Trophoblast cell (in vitro differentiated cells and primary cell): ENCODE measurements around the gene MCOLN3.

Experiments used
- DNase-seq, 2 donors: peaks; one replicate each; pipeline ENCODE4 v3.0.0-alpha.2; 2016
- H2AFZ ChIP-seq: 2 replicates; pipeline ENCODE4 v1.6.1; 2013; ENCODE audit warnings: low read length, moderate library complexity, mild to moderate bottlenecking; ENCODE audit not compliant: insufficient read depth, poor library complexity
- H2AK5ac ChIP-seq: 2 replicates; pipeline ENCODE4 v1.6.1; 2013; ENCODE audit warnings: mild to moderate bottlenecking, low read length
- H2BK120ac ChIP-seq: 2 replicates; pipeline ENCODE4 v1.6.1; 2013; ENCODE audit warnings: low read length, mild to moderate bottlenecking, moderate library complexity; ENCODE audit not compliant: insufficient read depth, poor library complexity
- H2BK12ac ChIP-seq: 2 replicates; pipeline ENCODE4 v1.6.1; 2013; ENCODE audit warnings: mild to moderate bottlenecking, low read length, moderate library complexity
- H2BK5ac ChIP-seq: 2 replicates; pipeline ENCODE4 v1.6.1; 2013; ENCODE audit warnings: low read length, low read depth, moderate library complexity, mild to moderate bottlenecking; ENCODE audit not compliant: poor library complexity
- H3K14ac ChIP-seq: 2 replicates; pipeline ENCODE4 v1.6.1; 2013; ENCODE audit warnings: mild to moderate bottlenecking, low read length
- H3K18ac ChIP-seq: 2 replicates; pipeline ENCODE4 v1.6.1; 2013; ENCODE audit warnings: mild to moderate bottlenecking, low read length
- H3K23ac ChIP-seq: 2 replicates; pipeline ENCODE4 v1.6.1; 2013; ENCODE audit warnings: low read length
- H3K27ac ChIP-seq: 2 replicates; pipeline ENCODE4 v1.5.1; 2013; ENCODE audit warnings: low read depth, mild to moderate bottlenecking, inconsistent platforms, low read length, moderate library complexity
- H3K27me3 ChIP-seq: 2 replicates; pipeline ENCODE4 v1.6.1; 2013; ENCODE audit warnings: inconsistent platforms, mild to moderate bottlenecking, low read length, moderate library complexity; ENCODE audit not compliant: insufficient read depth
- H3K36me3 ChIP-seq, 2 experiments: 1 replicate in 1 of 2; 2 replicates in 1 of 2; pipeline ENCODE4 v1.6.1; 2013; ENCODE audit warnings: low read length in 2 of 2, mild to moderate bottlenecking in 2 of 2, moderate library complexity in 1 of 2; ENCODE audit not compliant: insufficient read depth in 2 of 2, control insufficient read depth in 1 of 2
- H3K4ac ChIP-seq: 2 replicates; pipeline ENCODE4 v1.6.1; 2013; ENCODE audit warnings: low read depth, mild to moderate bottlenecking, low read length, moderate library complexity
- H3K4me1 ChIP-seq, 2 experiments: 1 replicate in 1 of 2; 2 replicates in 1 of 2; pipeline ENCODE4 v1.6.1; 2013; ENCODE audit warnings: low read length in 2 of 2, mild to moderate bottlenecking in 2 of 2, moderate library complexity in 1 of 2; ENCODE audit not compliant: insufficient read depth in 2 of 2, control insufficient read depth in 1 of 2
- H3K4me2 ChIP-seq: 2 replicates; pipeline ENCODE4 v1.6.1; 2013; ENCODE audit warnings: inconsistent platforms, mild to moderate bottlenecking, low read length, moderate library complexity
- H3K4me3 ChIP-seq: 2 replicates; pipeline ENCODE4 v1.5.1; 2013; ENCODE audit warnings: mild to moderate bottlenecking, low read depth, low read length, inconsistent platforms
- H3K79me1 ChIP-seq: one replicate; pipeline ENCODE4 v1.6.1; 2013; ENCODE audit warnings: low read length
- H3K79me2 ChIP-seq: 2 replicates; pipeline ENCODE4 v1.6.1; 2013; ENCODE audit warnings: low read length, mild to moderate bottlenecking; ENCODE audit not compliant: control insufficient read depth, insufficient read depth, poor library complexity
- H3K9ac ChIP-seq: 2 replicates; pipeline ENCODE4 v1.6.1; 2013; ENCODE audit warnings: mild to moderate bottlenecking, low read length
- H3K9me3 ChIP-seq: 2 replicates; pipeline ENCODE4 v1.6.1; 2013; ENCODE audit warnings: low read depth, mild to moderate bottlenecking, control low read depth, inconsistent platforms, low read length; ENCODE audit not compliant: insufficient read depth
- H4K12ac ChIP-seq: 2 replicates; pipeline ENCODE4 v1.6.1; 2013; ENCODE audit warnings: low read depth, mild to moderate bottlenecking, low read length, moderate library complexity
- H4K8ac ChIP-seq: 2 replicates; pipeline ENCODE4 v1.6.1; 2013; ENCODE audit warnings: low read depth, mild to moderate bottlenecking, low read length, moderate library complexity
- H4K91ac ChIP-seq: one replicate; pipeline ENCODE4 v1.6.1; 2013; ENCODE audit warnings: low read depth, mild to moderate bottlenecking, low read length, moderate library complexity
- WGBS: extraction: QIAGEN DNeasy Blood & Tissue Kit; methylation state at CpG from one replicate; pipeline ENCODE4 v1.1.7; 2013; ENCODE audit warnings: missing lambda C conversion rate; ENCODE audit not compliant: insufficient read length, insufficient coverage; ENCODE audit errors: extremely low coverage; 5-methylcytosine and 5-hydroxymethylcytosine counted together

The MCOLN3 gene

DNA sequence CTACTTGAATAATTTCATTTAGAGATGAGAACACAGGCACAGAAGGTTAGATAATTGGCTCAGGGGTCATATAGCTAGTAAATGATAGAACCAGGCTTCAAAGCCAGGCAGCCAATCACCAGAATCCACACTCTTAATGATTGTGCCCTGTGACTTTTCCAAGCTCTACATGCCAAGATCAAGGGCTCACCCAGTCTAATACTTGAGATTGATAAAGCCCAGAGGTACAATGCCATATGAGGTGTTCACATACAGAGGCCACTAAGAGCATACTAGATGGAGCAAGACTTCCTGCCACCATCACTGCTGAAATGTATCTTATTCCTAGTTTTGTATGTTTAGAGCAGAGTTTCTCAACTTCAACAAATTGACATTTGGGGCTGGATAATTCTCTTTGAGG, 40.9 kb upstream of the MCOLN3 start:
- H2BK12ac ChIP-seq: no peak overlapping the region
- H3K27me3 ChIP-seq: no peaks in the 10 kb centered on the region
- no peak overlapping the region for H3K4me3 ChIP-seq
- no peaks in the 10 kb centered on the region for H3K79me1 ChIP-seq
- H3K4ac ChIP-seq: no peak overlapping the region
- H4K12ac ChIP-seq: no peak overlapping the region
- H2BK5ac ChIP-seq: no peak overlapping the region
- no peak overlapping the region for H4K91ac ChIP-seq
- no peak overlapping the region for H4K8ac ChIP-seq
- H3K9ac ChIP-seq: no peak overlapping the region
- H3K4me1 ChIP-seq: no peaks in the 10 kb centered on the region
- H3K23ac ChIP-seq: no peak overlapping the region
- H3K14ac ChIP-seq: no peak overlapping the region
- no peak overlapping the region for H2AK5ac ChIP-seq
- H2BK120ac ChIP-seq: no peak overlapping the region
- no peak for DNase-seq
- no peaks in the 10 kb centered on the region for H3K9me3 ChIP-seq
- no peak overlapping the region for H2AFZ ChIP-seq
- no peaks in the 10 kb centered on the region for H3K79me2 ChIP-seq
- no peak overlapping the region for H3K4me2 ChIP-seq
- H3K18ac ChIP-seq: no peak overlapping the region
- no peak overlapping the region for H3K27ac ChIP-seq
- H3K36me3 ChIP-seq: no peaks in the 10 kb centered on the region

DNA sequence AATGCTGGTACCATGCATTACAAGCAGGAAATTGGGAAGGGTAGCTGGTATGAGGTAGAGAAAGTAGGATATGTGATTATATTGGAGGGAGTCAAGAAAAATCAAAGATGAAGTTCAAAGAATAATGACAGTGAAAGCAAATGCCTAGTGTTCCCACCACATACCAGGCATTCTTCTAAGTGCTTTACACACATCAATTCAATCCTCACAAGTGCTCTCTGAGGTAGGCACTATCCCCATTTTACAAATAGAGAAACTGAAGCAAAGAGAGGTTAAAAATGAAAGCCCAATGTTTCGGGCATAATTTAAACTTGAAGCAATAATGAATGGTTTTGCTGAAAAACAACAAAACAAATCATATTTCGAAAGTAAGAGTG, 40.1 kb upstream of the MCOLN3 start:
- Histone ChIP-seq H3K9me3 (no peaks in the 10 kb centered on the region), H3K79me2 (no peaks in the 10 kb centered on the region), H3K27me3 (no peaks in the 10 kb centered on the region), H4K12ac (no peak overlapping the region), H2BK12ac (no peak overlapping the region), H4K91ac (no peak overlapping the region), H3K23ac (no peak overlapping the region), H2BK120ac (no peak overlapping the region), H3K18ac (no peak overlapping the region), H3K4me2 (no peak overlapping the region), H3K9ac (no peak overlapping the region), H3K4me1 (no peaks in the 10 kb centered on the region), H2AFZ (no peak overlapping the region), H2BK5ac (no peak overlapping the region), H2AK5ac (no peak overlapping the region), H3K27ac (no peak overlapping the region), H3K4ac (no peak overlapping the region), H3K79me1 (no peaks in the 10 kb centered on the region), H3K36me3 (no peaks in the 10 kb centered on the region), H3K4me3 (no peak overlapping the region), H4K8ac (no peak overlapping the region), H3K14ac (no peak overlapping the region)
- no peak for DNase-seq
- no CpG with 5 or more reads among the region's 2 CpGs for WGBS

DNA sequence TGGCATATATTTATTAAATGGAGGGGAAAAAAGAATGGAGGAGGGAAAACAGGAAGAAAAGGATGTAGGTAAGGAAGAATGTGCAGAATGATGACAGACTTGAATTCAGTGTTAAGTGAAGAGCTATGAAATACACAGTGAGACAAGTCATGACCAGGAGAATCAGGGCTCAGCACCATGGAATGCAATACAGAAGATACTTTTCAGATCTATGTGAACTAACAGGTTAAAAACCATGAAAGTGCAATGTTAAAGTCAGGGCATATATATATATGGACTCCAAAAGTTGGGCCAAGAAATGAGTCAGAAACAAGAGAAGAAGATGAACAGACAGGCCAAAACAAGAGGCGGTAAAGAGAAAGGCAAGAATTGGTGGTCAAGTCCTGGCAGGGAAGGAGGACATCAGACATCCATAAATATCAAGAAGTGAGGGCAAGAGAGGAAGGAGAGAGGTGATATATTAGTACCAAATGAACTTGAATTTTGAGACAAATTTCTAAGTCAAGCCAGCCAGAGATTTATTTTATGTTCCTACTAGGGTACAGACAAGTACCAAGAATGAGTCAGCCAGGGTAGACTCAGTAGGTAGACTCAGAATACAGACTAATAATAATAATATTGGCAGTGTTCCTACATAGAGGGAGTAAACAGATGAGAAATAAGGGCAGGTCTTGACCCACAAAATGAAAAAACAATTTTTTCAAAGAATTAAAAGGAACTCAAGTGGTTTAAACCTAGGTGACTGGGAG, 39.5 kb upstream of the MCOLN3 start:
- H3K4ac ChIP-seq: no peak overlapping the region
- no peaks in the 10 kb centered on the region for H3K4me1 ChIP-seq
- H4K12ac ChIP-seq: no peak overlapping the region
- H3K27ac ChIP-seq: no peak overlapping the region
- H3K9me3 ChIP-seq: no peaks in the 10 kb centered on the region
- H3K4me2 ChIP-seq: no peak overlapping the region
- no peak overlapping the region for H3K4me3 ChIP-seq
- no peak overlapping the region for H2AK5ac ChIP-seq
- H3K27me3 ChIP-seq: no peaks in the 10 kb centered on the region
- no peak overlapping the region for H3K23ac ChIP-seq
- H3K79me1 ChIP-seq: no peaks in the 10 kb centered on the region
- no peak overlapping the region for H4K91ac ChIP-seq
- WGBS: no CpG with 5 or more reads among the region's 1 CpG
- no peaks in the 10 kb centered on the region for H3K36me3 ChIP-seq
- no peak overlapping the region for H3K9ac ChIP-seq
- no peaks in the 10 kb centered on the region for H3K79me2 ChIP-seq
- H3K18ac ChIP-seq: no peak overlapping the region
- H3K14ac ChIP-seq: no peak overlapping the region
- no peak overlapping the region for H2BK5ac ChIP-seq
- H2AFZ ChIP-seq: no peak overlapping the region
- peak in 1 of 2 donors; percentile 26 for DNase-seq
- H2BK120ac ChIP-seq: no peak overlapping the region
- H2BK12ac ChIP-seq: no peak overlapping the region
- H4K8ac ChIP-seq: no peak overlapping the region

DNA sequence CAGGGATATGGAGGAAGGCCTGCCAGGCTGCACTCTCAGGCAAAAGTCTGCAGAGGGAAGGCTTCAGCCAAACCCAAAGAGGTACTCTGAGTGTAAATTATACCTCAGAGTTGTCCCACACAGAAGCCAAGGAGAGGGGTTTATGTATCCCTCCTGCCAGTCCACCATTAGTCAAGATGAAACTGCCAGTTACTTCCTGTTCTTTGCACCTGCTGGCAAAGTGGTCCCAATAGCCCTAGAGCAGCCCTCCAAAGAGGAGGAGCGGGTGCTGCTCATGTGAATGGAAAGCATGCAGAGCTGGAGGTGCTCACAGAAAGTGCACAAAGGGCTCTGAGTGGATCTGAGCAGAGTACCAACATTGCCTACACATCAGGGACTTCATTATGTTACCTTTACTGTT, 37.1 kb upstream of the MCOLN3 start:
- no peak overlapping the region for H3K23ac ChIP-seq
- no peak overlapping the region for H3K9ac ChIP-seq
- H3K79me1 ChIP-seq: no peaks in the 10 kb centered on the region
- no peaks in the 10 kb centered on the region for H3K79me2 ChIP-seq
- H2BK5ac ChIP-seq: no peak overlapping the region
- no peaks in the 10 kb centered on the region for H3K4me1 ChIP-seq
- no peak overlapping the region for H4K8ac ChIP-seq
- H2AFZ ChIP-seq: no peak overlapping the region
- H2BK12ac ChIP-seq: no peak overlapping the region
- no peaks in the 10 kb centered on the region for H3K36me3 ChIP-seq
- no peak overlapping the region for H3K4me2 ChIP-seq
- H4K12ac ChIP-seq: no peak overlapping the region
- H3K27me3 ChIP-seq: no peaks in the 10 kb centered on the region
- no peak overlapping the region for H3K4ac ChIP-seq
- H3K14ac ChIP-seq: no peak overlapping the region
- no CpG with 5 or more reads among the region's 1 CpG for WGBS
- no peak overlapping the region for H2BK120ac ChIP-seq
- H4K91ac ChIP-seq: no peak overlapping the region
- H3K9me3 ChIP-seq: no peaks in the 10 kb centered on the region
- H3K18ac ChIP-seq: no peak overlapping the region
- no peak overlapping the region for H2AK5ac ChIP-seq
- H3K4me3 ChIP-seq: no peak overlapping the region
- H3K27ac ChIP-seq: no peak overlapping the region
- no peak for DNase-seq
